Measurements from ENCODE around the gene MAPK14. TPM values are rescaled to one million over a fixed set of nuclear protein-coding genes. Genes with fewer than 3 reads are reported as not detected.

Gene MAPK14
- total RNA-seq, 1 experiment from 2014 or later: 60.4 TPM

GRCh38 chr6:36113703-36114102 lies 86.1 kb downstream of the MAPK14 start:
- BruUV-seq (replicated peaks): no TSS peak
- H4K20me1 ChIP-seq (ENCODE audit: insufficient read depth): no peaks in the 10 kb centered on the region
- TF ChIP-seq EZH2 (IDR thresholded peaks at IDR 0.05; ENCODE audit: low read depth) (no peak), CTCF (conservative IDR thresholded peaks at IDR 0.05) (no peak)
- intact Hi-C loops (cut with micrococcal nuclease; ENCODE audit: unreplicated experiment): no loop called here
- H2AFZ ChIP-seq: no peak overlapping the region
- no peaks in the 10 kb centered on the region for H3K79me2 ChIP-seq (ENCODE audit: low read depth)
- peaks cover 11% of the 10 kb centered on the region for H3K36me3 ChIP-seq (ENCODE audit: low read depth)
- no peaks in the 10 kb centered on the region for H3K9me3 ChIP-seq (ENCODE audit: insufficient read depth, low read depth)
- H3K27ac ChIP-seq: no peak overlapping the region
- POLR2A ChIA-PET (ENCODE audit: unreplicated experiment): no interaction called here
- no peak overlapping the region for H3K4me2 ChIP-seq
- no peak for DNase-seq
- H3K4me3 ChIP-seq: no peak overlapping the region
- peaks cover 19% of the 10 kb centered on the region for H3F3A ChIP-seq (ENCODE audit: insufficient read depth, low read depth)
- CTCF ChIA-PET: interaction anchor here (0.7 kb wide), 1 partner anchor 94 kb away, joined by 24 read pairs; no protein-coding TSS in a partner anchor
- no peaks in the 10 kb centered on the region for H3K27me3 ChIP-seq (ENCODE audit: insufficient read depth, low read depth)
- no peaks in the 10 kb centered on the region; the same call in 1 of the 2 replicates for H3K9me2 ChIP-seq (ENCODE audit: insufficient read depth)
- H3K4me1 ChIP-seq (replicated peaks; ENCODE audit: insufficient read depth): 0 out of 2 replicates have a peak, but pooled peaks cover 12% of the 10 kb centered on the region

- TF ChIP-seq EZH2 (IDR thresholded peaks at IDR 0.05; ENCODE audit: low read depth) (no peak), CTCF (conservative IDR thresholded peaks at IDR 0.05) (no peak)
- H3K79me2 ChIP-seq (ENCODE audit: low read depth): no peaks in the 10 kb centered on the region
- H2AFZ ChIP-seq: no peak overlapping the region
- peaks cover 21% of the 10 kb centered on the region; the same call in 1 of the 2 replicates for H3K4me1 ChIP-seq (replicated peaks; ENCODE audit: insufficient read depth)
- peaks cover 31% of the 10 kb centered on the region for H3F3A ChIP-seq (ENCODE audit: insufficient read depth, low read depth)
- intact Hi-C loops (cut with micrococcal nuclease; ENCODE audit: unreplicated experiment): no loop called here
- no peaks in the 10 kb centered on the region for H4K20me1 ChIP-seq (ENCODE audit: insufficient read depth)
- no peaks in the 10 kb centered on the region for H3K27me3 ChIP-seq (ENCODE audit: insufficient read depth, low read depth)
- ChIA-PET POLR2A (ENCODE audit: unreplicated experiment) (interaction anchor here (0.7 kb wide), 1 partner anchor 152 kb away, joined by 30 read pairs; no protein-coding TSS in a partner anchor), CTCF (no interaction called here)
- no TSS peak for BruUV-seq (replicated peaks)
- H3K27ac ChIP-seq: no peak overlapping the region
- no peak overlapping the region for H3K4me3 ChIP-seq
- H3K4me2 ChIP-seq: no peak overlapping the region
- H3K9me2 ChIP-seq (ENCODE audit: insufficient read depth): no peaks in the 10 kb centered on the region; the same call in 1 of the 2 replicates
- H3K9me3 ChIP-seq (ENCODE audit: insufficient read depth, low read depth): no peaks in the 10 kb centered on the region
- DNase-seq: no peak
- H3K36me3 ChIP-seq (ENCODE audit: low read depth): peaks cover 9% of the 10 kb centered on the region
These were observed 87.3 kb downstream of the MAPK14 start for GRCh38 chr6:36114798-36115408.

GRCh38 chr6:36115412-36115811 lies 87.8 kb downstream of the MAPK14 start:
- Histone ChIP-seq H3K27me3 (ENCODE audit: insufficient read depth, low read depth) (no peaks in the 10 kb centered on the region), H3K9me2 (ENCODE audit: insufficient read depth) (no peaks in the 10 kb centered on the region; the same call in 1 of the 2 replicates), H4K20me1 (ENCODE audit: insufficient read depth) (no peaks in the 10 kb centered on the region), H3F3A (ENCODE audit: insufficient read depth, low read depth) (peaks cover 36% of the 10 kb centered on the region), H3K4me1 (replicated peaks; ENCODE audit: insufficient read depth) (peaks cover 26% of the 10 kb centered on the region), H3K36me3 (ENCODE audit: low read depth) (peaks cover 5% of the 10 kb centered on the region), H3K4me3 (no peak overlapping the region), H3K9me3 (ENCODE audit: insufficient read depth, low read depth) (no peaks in the 10 kb centered on the region), H3K27ac (no peak overlapping the region), H3K79me2 (ENCODE audit: low read depth) (no peaks in the 10 kb centered on the region), H2AFZ (no peak overlapping the region), H3K4me2 (no peak overlapping the region)
- ChIA-PET CTCF (no interaction called here), POLR2A (ENCODE audit: unreplicated experiment) (interaction anchor here (0.7 kb wide), 1 partner anchor 152 kb away, joined by 30 read pairs; no protein-coding TSS in a partner anchor)
- no TSS peak for BruUV-seq (replicated peaks)
- DNase-seq: no peak
- intact Hi-C loops (cut with micrococcal nuclease; ENCODE audit: unreplicated experiment): no loop called here
- TF ChIP-seq EZH2 (IDR thresholded peaks at IDR 0.05; ENCODE audit: low read depth) (no peak), CTCF (conservative IDR thresholded peaks at IDR 0.05) (no peak)

All from PC-9 (cell line).